BE2C (cell line): ENCODE results near the gene STARD10.

Experiments used
- DNase-seq: peaks from one replicate; pipeline ENCODE4 v3.0.0-alpha.2; 2020
- H3K27me3 ChIP-seq: fragments of 250-450 bp; sonication (Bioruptor Pico); 2 replicates; pipeline ENCODE4 v1.5.1; 2020; ENCODE audit warnings: mild to moderate bottlenecking
- H3K36me3 ChIP-seq: fragments of 250-450 bp; sonication (Bioruptor Pico); 2 replicates; pipeline ENCODE4 v1.5.1; 2020; ENCODE audit warnings: mild to moderate bottlenecking
- H3K4me1 ChIP-seq: fragments of 250-450 bp; sonication (Bioruptor Pico); 2 replicates; pipeline ENCODE4 v1.5.1; 2020
- H3K4me3 ChIP-seq: 2 replicates; pipeline ENCODE4 v1.5.1; 2011; ENCODE audit warnings: low read depth, low read length
- H3K9me3 ChIP-seq: fragments of 250-450 bp; sonication (Bioruptor Pico); 2 replicates; pipeline ENCODE4 v1.5.1; 2020
- TF ChIP-seq, protein P1 (sequence below): IDR thresholded peaks from 2 replicates; pipeline ENCODE4 v1.5.1; 2012; ENCODE audit warnings: mild to moderate bottlenecking, low read depth, low read length

The STARD10 gene

GRCh38 chr11:72746821-72747220 lies 47.0 kb downstream of the STARD10 start:
- no peak overlapping the region for H3K4me3 ChIP-seq
- H3K27me3 ChIP-seq: no peaks in the 10 kb centered on the region
- H3K9me3 ChIP-seq: no peaks in the 10 kb centered on the region
- no peak for DNase-seq
- peaks cover 2% of the 10 kb centered on the region; the same call in 1 of the 2 replicates for H3K4me1 ChIP-seq
- no peaks in the 10 kb centered on the region; the same call in 1 of the 2 replicates for H3K36me3 ChIP-seq
- TF ChIP-seq, protein P1, sequence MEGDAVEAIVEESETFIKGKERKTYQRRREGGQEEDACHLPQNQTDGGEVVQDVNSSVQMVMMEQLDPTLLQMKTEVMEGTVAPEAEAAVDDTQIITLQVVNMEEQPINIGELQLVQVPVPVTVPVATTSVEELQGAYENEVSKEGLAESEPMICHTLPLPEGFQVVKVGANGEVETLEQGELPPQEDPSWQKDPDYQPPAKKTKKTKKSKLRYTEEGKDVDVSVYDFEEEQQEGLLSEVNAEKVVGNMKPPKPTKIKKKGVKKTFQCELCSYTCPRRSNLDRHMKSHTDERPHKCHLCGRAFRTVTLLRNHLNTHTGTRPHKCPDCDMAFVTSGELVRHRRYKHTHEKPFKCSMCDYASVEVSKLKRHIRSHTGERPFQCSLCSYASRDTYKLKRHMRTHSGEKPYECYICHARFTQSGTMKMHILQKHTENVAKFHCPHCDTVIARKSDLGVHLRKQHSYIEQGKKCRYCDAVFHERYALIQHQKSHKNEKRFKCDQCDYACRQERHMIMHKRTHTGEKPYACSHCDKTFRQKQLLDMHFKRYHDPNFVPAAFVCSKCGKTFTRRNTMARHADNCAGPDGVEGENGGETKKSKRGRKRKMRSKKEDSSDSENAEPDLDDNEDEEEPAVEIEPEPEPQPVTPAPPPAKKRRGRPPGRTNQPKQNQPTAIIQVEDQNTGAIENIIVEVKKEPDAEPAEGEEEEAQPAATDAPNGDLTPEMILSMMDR: no peak

GRCh38 chr11:72745925-72746550 lies 47.8 kb downstream of the STARD10 start:
- Histone ChIP-seq H3K27me3 (no peaks in the 10 kb centered on the region), H3K36me3 (no peaks in the 10 kb centered on the region; the same call in 1 of the 2 replicates), H3K4me3 (no peak overlapping the region), H3K9me3 (no peaks in the 10 kb centered on the region), H3K4me1 (peaks cover 10% of the 10 kb centered on the region)
- TF ChIP-seq, protein P1: no peak
- DNase-seq: no peak

DNA sequence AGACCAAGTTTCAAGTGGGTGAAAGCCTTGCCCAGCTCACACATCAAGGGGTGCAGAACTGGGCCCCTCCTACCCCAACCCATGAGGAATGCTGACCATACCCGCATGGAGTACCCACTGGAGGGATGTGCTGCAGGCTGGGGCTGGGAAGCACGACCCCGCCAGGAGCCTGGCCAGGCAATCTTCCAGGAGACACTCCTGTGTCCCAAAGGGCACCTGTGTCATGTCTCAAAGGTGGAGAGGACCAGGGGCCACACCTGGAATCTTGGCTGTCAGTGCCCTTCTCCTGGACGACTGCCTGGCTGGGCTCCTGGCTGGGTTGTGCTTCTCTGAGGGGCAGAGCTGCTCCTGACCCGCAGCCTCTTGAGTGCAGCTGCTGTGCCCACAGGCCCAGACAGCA lies 48.3 kb downstream of the STARD10 start:
- Histone ChIP-seq H3K36me3 (no peaks in the 10 kb centered on the region; the same call in 1 of the 2 replicates), H3K9me3 (no peaks in the 10 kb centered on the region), H3K4me1 (peaks cover 12% of the 10 kb centered on the region), H3K27me3 (no peaks in the 10 kb centered on the region), H3K4me3 (no peak overlapping the region)
- DNase-seq: no peak
- TF ChIP-seq, protein P1: no peak

DNA sequence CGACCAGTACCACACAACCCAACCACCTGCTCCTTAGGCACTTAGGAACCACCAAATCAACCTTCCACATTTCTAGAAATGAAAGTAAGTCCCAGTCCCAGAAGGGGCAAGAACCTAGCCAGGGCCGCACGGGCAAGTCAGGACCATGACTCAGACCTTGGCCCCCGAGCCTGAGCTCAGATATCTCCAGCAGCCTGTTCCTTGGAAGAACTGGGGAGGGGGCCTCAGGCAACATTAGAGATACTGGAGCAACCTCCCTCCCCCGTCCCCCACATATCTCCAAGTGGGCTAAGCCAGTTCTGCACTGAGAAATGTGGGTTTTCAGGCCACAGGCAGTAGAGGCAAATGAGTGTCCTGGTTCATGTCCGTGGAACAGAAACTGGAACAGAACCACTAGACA lies 49.4 kb downstream of the STARD10 start:
- DNase-seq: no peak
- peaks cover 12% of the 10 kb centered on the region for H3K4me1 ChIP-seq
- TF ChIP-seq, protein P1: no peak
- no peak overlapping the region for H3K4me3 ChIP-seq
- no peaks in the 10 kb centered on the region; the same call in 1 of the 2 replicates for H3K36me3 ChIP-seq
- no peaks in the 10 kb centered on the region for H3K9me3 ChIP-seq
- no peaks in the 10 kb centered on the region for H3K27me3 ChIP-seq

GRCh38 chr11:72743321-72744221 lies 50.3 kb downstream of the STARD10 start:
- no peak for DNase-seq
- Histone ChIP-seq H3K4me1 (peaks cover 12% of the 10 kb centered on the region), H3K27me3 (no peaks in the 10 kb centered on the region)

More at GRCh38 chr11:72743321-72744221, 50.3 kb downstream of the STARD10 start:
- TF ChIP-seq, protein P1: no peak
- no peaks in the 10 kb centered on the region for H3K9me3 ChIP-seq
- no peak overlapping the region for H3K4me3 ChIP-seq
- H3K36me3 ChIP-seq: no peaks in the 10 kb centered on the region; the same call in 1 of the 2 replicates
